ENCODE measurements around the gene KLC1. TPM values are rescaled to one million over a fixed set of nuclear protein-coding genes. Genes with fewer than 3 reads are reported as not detected.

The KLC1 gene
- total and polyA plus RNA-seq, 10 of the 15 experiments (the other 5 are each of a cell fraction or from before 2014, with no cell fraction given), result 5.5 to 137 (median 76.1) TPM

GRCh38 chr14:103662029-103662428, 33.0 kb downstream of the KLC1 start (continued):
- TF ChIP-seq, protein P1, sequence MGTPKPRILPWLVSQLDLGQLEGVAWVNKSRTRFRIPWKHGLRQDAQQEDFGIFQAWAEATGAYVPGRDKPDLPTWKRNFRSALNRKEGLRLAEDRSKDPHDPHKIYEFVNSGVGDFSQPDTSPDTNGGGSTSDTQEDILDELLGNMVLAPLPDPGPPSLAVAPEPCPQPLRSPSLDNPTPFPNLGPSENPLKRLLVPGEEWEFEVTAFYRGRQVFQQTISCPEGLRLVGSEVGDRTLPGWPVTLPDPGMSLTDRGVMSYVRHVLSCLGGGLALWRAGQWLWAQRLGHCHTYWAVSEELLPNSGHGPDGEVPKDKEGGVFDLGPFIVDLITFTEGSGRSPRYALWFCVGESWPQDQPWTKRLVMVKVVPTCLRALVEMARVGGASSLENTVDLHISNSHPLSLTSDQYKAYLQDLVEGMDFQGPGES (IDR thresholded peaks at IDR 0.05), result no peak
- TF ChIP-seq YBX1 (IDR thresholded peaks at IDR 0.05) (no peak), SIN3A (IDR thresholded peaks at IDR 0.05; ENCODE audit: low read depth, low read length) (no peak), MYB (IDR thresholded peaks at IDR 0.05; ENCODE audit: borderline replicate concordance, low read depth, low read length) (no peak), BCL3 (IDR thresholded peaks at IDR 0.05; ENCODE audit: borderline replicate concordance, insufficient read depth, low read depth, low read length, poor library complexity, severe bottlenecking) (no peak), MYC (IDR thresholded peaks at IDR 0.05; ENCODE audit: insufficient read depth, insufficient read length, insufficient replicate concordance, low read length, severe bottlenecking) (no peak)

- CTCF ChIA-PET, result no interaction called here
- Histone ChIP-seq H3K4me2 (ENCODE audit: control insufficient read depth, insufficient read depth) (no peak overlapping the region), H3K9ac (ENCODE audit: control insufficient read depth, insufficient read depth, low read length) (no peak overlapping the region), H3K9me3 (replicated peaks; ENCODE audit: control insufficient read depth, insufficient read depth, low read length) (no peaks in the 10 kb centered on the region), H3K27me3 (replicated peaks in 1 of 2; ENCODE audit: control insufficient read depth in 2 of 2, insufficient read depth in 2 of 2, low read length in 1 of 2) (no peaks in the 10 kb centered on the region), H3K36me3 (ENCODE audit: control insufficient read depth in 2 of 2, insufficient read depth in 2 of 2, low read length in 1 of 2) (peaks cover 17 to 33% of the 10 kb centered on the region in 2 experiments), H3K4me1 (ENCODE audit: control insufficient read depth, insufficient read depth, low read length) (no peaks in the 10 kb centered on the region), H3K4me3 (no peak overlapping the region), H3K79me2 (ENCODE audit: control insufficient read depth, insufficient read depth, low read length) (no peaks in the 10 kb centered on the region), H2AFZ (ENCODE audit: control insufficient read depth, low read depth, low read length) (no peak overlapping the region), H3K27ac (ENCODE audit: control insufficient read depth, insufficient read depth) (no peak overlapping the region), H4K20me1 (ENCODE audit: control insufficient read depth, insufficient read depth) (no peaks in the 10 kb centered on the region)
- FAIRE-seq (no peak), DNase-seq (ENCODE audit: low read depth, low spot score) (no peak), ATAC-seq (no peak)
- intact Hi-C loops (cut with micrococcal nuclease; ENCODE audit: unreplicated experiment), result no loop called here
- POLR2A ChIA-PET, result interaction anchor here (0.6 kb wide), 1 partner anchor 82 kb away, joined by 7 read pairs; no protein-coding TSS in a partner anchor
- no TSS peak for BruUV-seq (replicated peaks)
- WGBS (ENCODE audit: insufficient coverage, insufficient replicate concordance, low lambda C conversion rate, missing lambda C conversion rate), result 97% methylated on average over 17 of the region's 17 CpGs
- in situ Hi-C loops (cut with MboI), result no loop called here
- SMC1A ChIA-PET (ENCODE audit: uncharacterized antibody, unreplicated experiment), result no interaction called here
- RAD21 ChIA-PET (ENCODE audit: unreplicated experiment), result no interaction called here
- TF ChIP-seq NFXL1 (IDR thresholded peaks at IDR 0.05; ENCODE audit: borderline replicate concordance) (no peak), MTA2 (IDR thresholded peaks at IDR 0.05; ENCODE audit: low read depth) (no peak), ZNF274 (IDR thresholded peaks at IDR 0.05; ENCODE audit: insufficient read depth, insufficient read length) (no peak), NFYA (IDR thresholded peaks at IDR 0.05; ENCODE audit: borderline replicate concordance, low read depth, low read length) (no peak), FOXK2 (IDR thresholded peaks at IDR 0.05) (no peak), ETV6 (conservative IDR thresholded peaks at IDR 0.05 in 1 of 2, IDR thresholded peaks at IDR 0.05 in 1 of 2; ENCODE audit: borderline replicate concordance in 1 of 2, low read depth in 1 of 2) (no peak), ATF7 (IDR thresholded peaks at IDR 0.05; ENCODE audit: low read depth) (no peak), PAX5 (IDR thresholded peaks at IDR 0.05; ENCODE audit: borderline replicate concordance, low read depth, low read length) (no peak), YBX1 (IDR thresholded peaks at IDR 0.05) (no peak), SUPT20H (IDR thresholded peaks at IDR 0.05; ENCODE audit: borderline replicate concordance, control insufficient read depth, low read depth, low read length) (no peak), CHD4 (IDR thresholded peaks at IDR 0.05) (no peak), USF2 (IDR thresholded peaks at IDR 0.05; ENCODE audit: borderline replicate concordance, low read depth, low read length) (no peak), ZNF622 (IDR thresholded peaks at IDR 0.05) (no peak), EED (IDR thresholded peaks at IDR 0.05; ENCODE audit: low read depth) (no peak), MTA3 (IDR thresholded peaks at IDR 0.05; ENCODE audit: borderline replicate concordance, low read length) (no peak)
These were observed 33.6 kb downstream of the KLC1 start for GRCh38 chr14:103662591-103662990.

All from GM12878 (cell line).